Measurements from ENCODE around the gene PCDHGA9. TPM values are rescaled to one million over a fixed set of nuclear protein-coding genes. Genes with fewer than 3 reads are reported as not detected.
A peak's percentile ranks its signal among the peaks of the same experiment; 100 is the strongest.

PCDHGA9 gene
- total RNA-seq, 1 donor from 2014 or later, result 0.73 TPM

DNA sequence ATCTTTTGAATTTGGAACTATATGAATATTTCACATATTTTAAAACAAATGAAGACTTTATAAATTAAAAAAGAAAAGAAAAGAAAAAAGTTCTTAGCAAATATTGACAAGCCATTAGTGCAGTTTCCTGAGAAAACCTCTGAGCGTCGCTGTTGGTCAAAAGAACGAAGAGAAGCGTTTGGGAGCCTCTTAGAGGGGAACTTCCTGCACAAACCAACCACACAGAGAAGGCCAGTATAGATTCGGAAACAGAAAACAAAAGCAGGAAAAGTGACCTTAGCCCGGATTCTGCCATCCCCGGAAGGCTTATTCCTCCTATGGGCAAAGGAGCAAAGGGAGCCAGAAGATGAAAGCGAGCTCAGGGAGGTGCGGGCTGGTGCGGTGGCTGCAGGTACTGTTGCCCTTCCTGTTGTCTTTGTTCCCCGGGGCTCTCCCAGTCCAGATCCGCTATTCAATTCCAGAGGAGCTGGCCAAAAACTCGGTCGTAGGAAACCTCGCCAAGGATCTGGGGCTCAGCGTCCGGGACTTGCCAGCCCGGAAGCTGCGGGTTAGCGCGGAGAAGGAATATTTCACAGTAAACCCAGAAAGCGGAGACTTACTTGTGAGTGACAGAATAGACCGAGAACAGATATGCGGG is 42.7 kb upstream of the PCDHGA9 start, which contains the start of gene PCDHGB2:
PCDHGB2 (plus strand) TSS at position 205 of the 637 bp plus-strand sequence; CDS start at position 347, 142 bp downstream.
- H3K4me3 ChIP-seq (ENCODE audit: insufficient read depth, low read depth, low read length), result no peak within 1 kb of the TSS
- H3K27me3 Mint-ChIP-seq (ENCODE audit: low read depth, unreplicated experiment), result no peaks in the 10 kb centered on the region
- H3K9ac ChIP-seq (ENCODE audit: low read length), result peak within 1 kb of the TSS; percentile 10
- FAIRE-seq, result no peak
- H4K20me1 ChIP-seq (ENCODE audit: insufficient read depth, low read length), result no peaks in the 10 kb centered on the region
- H3K9me3 ChIP-seq (ENCODE audit: insufficient read depth, low read depth, low read length), result peaks cover 59% of the 10 kb centered on the region
- DNase-seq (ENCODE audit: low read depth), result peak; percentile 26
- H3K4me1 Mint-ChIP-seq (ENCODE audit: low read depth, unreplicated experiment), result no peaks in the 10 kb centered on the region
- no peaks in the 10 kb centered on the region for H3K36me3 ChIP-seq (ENCODE audit: insufficient read depth, low read length)
- H2AFZ ChIP-seq (ENCODE audit: low read depth, low read length), result peak within 1 kb of the TSS; percentile 37
- H3K9me3 Mint-ChIP-seq (ENCODE audit: unreplicated experiment), result peaks cover 31% of the 10 kb centered on the region
- no peaks in the 10 kb centered on the region for H3K4me1 ChIP-seq (ENCODE audit: insufficient read depth, low read length)
- TF ChIP-seq, protein P1, sequence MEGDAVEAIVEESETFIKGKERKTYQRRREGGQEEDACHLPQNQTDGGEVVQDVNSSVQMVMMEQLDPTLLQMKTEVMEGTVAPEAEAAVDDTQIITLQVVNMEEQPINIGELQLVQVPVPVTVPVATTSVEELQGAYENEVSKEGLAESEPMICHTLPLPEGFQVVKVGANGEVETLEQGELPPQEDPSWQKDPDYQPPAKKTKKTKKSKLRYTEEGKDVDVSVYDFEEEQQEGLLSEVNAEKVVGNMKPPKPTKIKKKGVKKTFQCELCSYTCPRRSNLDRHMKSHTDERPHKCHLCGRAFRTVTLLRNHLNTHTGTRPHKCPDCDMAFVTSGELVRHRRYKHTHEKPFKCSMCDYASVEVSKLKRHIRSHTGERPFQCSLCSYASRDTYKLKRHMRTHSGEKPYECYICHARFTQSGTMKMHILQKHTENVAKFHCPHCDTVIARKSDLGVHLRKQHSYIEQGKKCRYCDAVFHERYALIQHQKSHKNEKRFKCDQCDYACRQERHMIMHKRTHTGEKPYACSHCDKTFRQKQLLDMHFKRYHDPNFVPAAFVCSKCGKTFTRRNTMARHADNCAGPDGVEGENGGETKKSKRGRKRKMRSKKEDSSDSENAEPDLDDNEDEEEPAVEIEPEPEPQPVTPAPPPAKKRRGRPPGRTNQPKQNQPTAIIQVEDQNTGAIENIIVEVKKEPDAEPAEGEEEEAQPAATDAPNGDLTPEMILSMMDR (IDR thresholded peaks at IDR 0.05; ENCODE audit: insufficient read depth, low read depth, low read length), result peak; percentile 30
- TF ChIP-seq EZH2 (IDR thresholded peaks at IDR 0.05; ENCODE audit: insufficient read depth, low read length), result no peak
- peaks cover 21% of the 10 kb centered on the region for H3K36me3 Mint-ChIP-seq (ENCODE audit: low read depth, unreplicated experiment)
- H3K27ac Mint-ChIP-seq (ENCODE audit: unreplicated experiment), result peak within 1 kb of the TSS; percentile 29
- no peak within 1 kb of the TSS for H3K27ac ChIP-seq (ENCODE audit: low read depth, low read length)
- no peaks in the 10 kb centered on the region for H3K79me2 ChIP-seq (ENCODE audit: insufficient read depth, low read length)
- H3K27me3 ChIP-seq (ENCODE audit: insufficient read depth, low read length), result peaks cover 20% of the 10 kb centered on the region
- peak within 1 kb of the TSS; percentile 55 for H3K4me2 ChIP-seq (ENCODE audit: low read length)
- no peak within 1 kb of the TSS for H3K4me3 Mint-ChIP-seq (ENCODE audit: unreplicated experiment)

DNA sequence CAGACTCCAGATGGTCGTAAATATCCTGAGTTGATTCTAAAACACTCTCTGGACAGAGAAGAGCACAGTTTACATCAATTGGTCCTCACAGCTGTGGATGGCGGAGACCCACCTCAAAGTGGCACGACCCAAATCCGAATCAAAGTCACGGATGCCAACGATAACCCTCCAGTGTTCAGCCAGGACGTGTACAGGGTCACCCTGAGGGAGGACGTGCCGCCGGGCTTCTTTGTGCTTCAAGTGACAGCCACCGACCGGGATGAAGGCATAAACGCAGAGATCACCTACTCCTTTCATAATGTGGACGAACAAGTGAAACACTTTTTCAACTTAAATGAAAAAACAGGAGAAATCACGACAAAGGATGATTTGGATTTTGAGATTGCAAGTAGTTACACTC is 41.9 kb upstream of the PCDHGA9 start:
- TF ChIP-seq EZH2 (IDR thresholded peaks at IDR 0.05; ENCODE audit: insufficient read depth, low read length), result no peak
- TF ChIP-seq, protein P1 (IDR thresholded peaks at IDR 0.05; ENCODE audit: insufficient read depth, low read depth, low read length), result no peak
- no peak overlapping the region for H3K4me3 Mint-ChIP-seq (ENCODE audit: unreplicated experiment)
- no peak for DNase-seq (ENCODE audit: low read depth)
- H3K4me2 ChIP-seq (ENCODE audit: low read length), result peak overlapping the region; percentile 55
- H3K27ac ChIP-seq (ENCODE audit: low read depth, low read length), result no peak overlapping the region
- no peaks in the 10 kb centered on the region for H3K4me1 ChIP-seq (ENCODE audit: insufficient read depth, low read length)
- no peaks in the 10 kb centered on the region for H3K27me3 Mint-ChIP-seq (ENCODE audit: low read depth, unreplicated experiment)
- peaks cover 60% of the 10 kb centered on the region for H3K9me3 ChIP-seq (ENCODE audit: insufficient read depth, low read depth, low read length)
- no peak overlapping the region for H3K27ac Mint-ChIP-seq (ENCODE audit: unreplicated experiment)
- no peak for FAIRE-seq
- peaks cover 32% of the 10 kb centered on the region for H3K9me3 Mint-ChIP-seq (ENCODE audit: unreplicated experiment)
- no peak overlapping the region for H3K9ac ChIP-seq (ENCODE audit: low read length)
- no peaks in the 10 kb centered on the region for H4K20me1 ChIP-seq (ENCODE audit: insufficient read depth, low read length)
- H3K27me3 ChIP-seq (ENCODE audit: insufficient read depth, low read length), result peaks cover 24% of the 10 kb centered on the region
- no peak overlapping the region for H2AFZ ChIP-seq (ENCODE audit: low read depth, low read length)
- no peak overlapping the region for H3K4me3 ChIP-seq (ENCODE audit: insufficient read depth, low read depth, low read length)
- no peaks in the 10 kb centered on the region for H3K79me2 ChIP-seq (ENCODE audit: insufficient read depth, low read length)
- H3K4me1 Mint-ChIP-seq (ENCODE audit: low read depth, unreplicated experiment), result no peaks in the 10 kb centered on the region
- H3K36me3 Mint-ChIP-seq (ENCODE audit: low read depth, unreplicated experiment), result peaks cover 18% of the 10 kb centered on the region
- no peaks in the 10 kb centered on the region for H3K36me3 ChIP-seq (ENCODE audit: insufficient read depth, low read length)

DNA sequence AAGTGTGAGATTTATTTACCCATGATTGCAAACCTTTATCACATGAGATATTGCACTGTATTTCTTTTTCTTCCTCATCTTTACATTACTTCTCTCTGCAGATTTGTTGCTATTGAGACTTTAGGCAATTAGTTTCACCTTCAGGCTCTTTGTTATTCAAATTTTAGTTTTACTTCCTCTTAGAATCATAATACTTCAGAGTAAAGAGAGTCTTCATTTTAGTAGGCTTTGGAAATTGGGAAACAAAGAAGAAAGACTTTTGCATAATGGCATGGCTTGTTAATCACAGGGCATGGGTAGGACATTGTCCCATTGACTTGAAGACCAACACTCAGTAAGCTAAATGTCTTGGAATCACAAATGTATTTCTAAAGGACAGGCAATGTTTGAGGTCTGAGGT is 39.9 kb upstream of the PCDHGA9 start:
- no peak overlapping the region for H3K4me2 ChIP-seq (ENCODE audit: low read length)
- Mint-ChIP-seq H3K27ac (ENCODE audit: unreplicated experiment) (no peak overlapping the region), H3K4me3 (ENCODE audit: unreplicated experiment) (no peak overlapping the region), H3K36me3 (ENCODE audit: low read depth, unreplicated experiment) (peaks cover 13% of the 10 kb centered on the region), H3K27me3 (ENCODE audit: low read depth, unreplicated experiment) (no peaks in the 10 kb centered on the region), H3K9me3 (ENCODE audit: unreplicated experiment) (peaks cover 29% of the 10 kb centered on the region), H3K4me1 (ENCODE audit: low read depth, unreplicated experiment) (no peaks in the 10 kb centered on the region)
- H4K20me1 ChIP-seq (ENCODE audit: insufficient read depth, low read length), result no peaks in the 10 kb centered on the region
- H3K9ac ChIP-seq (ENCODE audit: low read length), result no peak overlapping the region
- TF ChIP-seq EZH2 (IDR thresholded peaks at IDR 0.05; ENCODE audit: insufficient read depth, low read length), result no peak
- TF ChIP-seq, protein P1 (IDR thresholded peaks at IDR 0.05; ENCODE audit: insufficient read depth, low read depth, low read length), result no peak
- H3K27me3 ChIP-seq (ENCODE audit: insufficient read depth, low read length), result peaks cover 24% of the 10 kb centered on the region
- no peak overlapping the region for H3K4me3 ChIP-seq (ENCODE audit: insufficient read depth, low read depth, low read length)
- H3K79me2 ChIP-seq (ENCODE audit: insufficient read depth, low read length), result no peaks in the 10 kb centered on the region
- H2AFZ ChIP-seq (ENCODE audit: low read depth, low read length), result no peak overlapping the region
- H3K9me3 ChIP-seq (ENCODE audit: insufficient read depth, low read depth, low read length), result peaks cover 54% of the 10 kb centered on the region
- DNase-seq (ENCODE audit: low read depth) (no peak), FAIRE-seq (no peak)
- no peaks in the 10 kb centered on the region for H3K4me1 ChIP-seq (ENCODE audit: insufficient read depth, low read length)
- no peak overlapping the region for H3K27ac ChIP-seq (ENCODE audit: low read depth, low read length)
- no peaks in the 10 kb centered on the region for H3K36me3 ChIP-seq (ENCODE audit: insufficient read depth, low read length)

Measured in astrocyte (in vitro differentiated cells and primary cell).